Skeletal muscle satellite cell (primary cell): ENCODE data around the gene WNT2B.
"Not testable (repeated sequence)": the region's sequence is repeated elsewhere in the genome, so short reads cannot be mapped to it uniquely, and the experiment has no call there.

Experiments
- H3K27me3 ChIP-seq: 2 replicates; pipeline ENCODE4 v1.7.0; 2013; ENCODE audit warnings: low read length; ENCODE audit not compliant: control insufficient read depth, insufficient read depth
- H3K36me3 ChIP-seq: 2 replicates; pipeline ENCODE4 v1.7.0; 2013; ENCODE audit warnings: mild to moderate bottlenecking, control low read depth, low read length; ENCODE audit not compliant: insufficient read depth
- H3K4me1 ChIP-seq: 2 replicates; pipeline ENCODE4 v1.7.0; 2013; ENCODE audit warnings: low read length; ENCODE audit not compliant: control insufficient read depth, insufficient read depth
- H3K4me2 ChIP-seq: 2 replicates; pipeline ENCODE4 v1.7.0; 2013; ENCODE audit warnings: mild to moderate bottlenecking, low read length
- H3K4me3 ChIP-seq: 2 replicates; pipeline ENCODE4 v1.7.0; 2013; ENCODE audit warnings: low read length
- H3K9ac ChIP-seq: 2 replicates; pipeline ENCODE4 v1.7.0; 2013; ENCODE audit warnings: mild to moderate bottlenecking, low read depth, low read length, moderate library complexity
- H3K9me3 ChIP-seq: replicated peaks from 2 replicates; pipeline ENCODE4 v1.7.0; 2013; ENCODE audit warnings: mild to moderate bottlenecking, control low read depth, low read length

Gene WNT2B

DNA sequence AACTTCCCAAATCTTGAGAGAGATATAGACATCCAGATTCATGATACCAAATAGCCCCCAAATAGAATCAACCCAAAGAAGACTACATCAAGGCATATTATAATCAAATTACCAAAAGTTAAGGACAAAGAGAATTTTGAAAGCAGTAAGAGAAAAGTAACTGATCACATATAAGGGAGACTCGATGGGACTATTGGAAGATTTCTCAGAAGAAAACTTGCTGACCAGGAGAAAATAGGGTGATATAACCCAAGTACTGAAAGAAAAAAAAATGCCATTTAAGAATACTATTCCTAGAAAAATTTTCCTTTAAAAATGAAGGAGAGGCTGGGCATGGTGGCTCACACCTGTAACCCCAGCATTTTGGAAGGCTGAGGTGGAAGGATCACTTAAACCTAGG is 30.5 kb upstream of the WNT2B start:
- Histone ChIP-seq H3K27me3 (no peaks in the 10 kb centered on the region), H3K4me2 (no peak overlapping the region), H3K36me3 (no peaks in the 10 kb centered on the region), H3K4me1 (no peaks in the 10 kb centered on the region), H3K9ac (no peak overlapping the region), H3K4me3 (no peak overlapping the region), H3K9me3 (peaks cover 12% of the 10 kb centered on the region)

GRCh38 chr1:112486063-112486462 is 22.7 kb upstream of the WNT2B start:
- not testable (repeated sequence) for H3K9me3 ChIP-seq, H3K36me3 ChIP-seq, H3K4me3 ChIP-seq, H3K4me2 ChIP-seq, H3K9ac ChIP-seq, H3K4me1 ChIP-seq, H3K27me3 ChIP-seq

- H3K27me3 ChIP-seq, H3K4me2 ChIP-seq, H3K4me3 ChIP-seq, H3K36me3 ChIP-seq, H3K9me3 ChIP-seq, H3K9ac ChIP-seq, H3K4me1 ChIP-seq: not testable (repeated sequence)
Measured at GRCh38 chr1:112487686-112488085, 21.1 kb upstream of the WNT2B start.

- no peak overlapping the region for H3K9ac ChIP-seq
Measured at GRCh38 chr1:112488141-112488540, 20.6 kb upstream of the WNT2B start.

DNA sequence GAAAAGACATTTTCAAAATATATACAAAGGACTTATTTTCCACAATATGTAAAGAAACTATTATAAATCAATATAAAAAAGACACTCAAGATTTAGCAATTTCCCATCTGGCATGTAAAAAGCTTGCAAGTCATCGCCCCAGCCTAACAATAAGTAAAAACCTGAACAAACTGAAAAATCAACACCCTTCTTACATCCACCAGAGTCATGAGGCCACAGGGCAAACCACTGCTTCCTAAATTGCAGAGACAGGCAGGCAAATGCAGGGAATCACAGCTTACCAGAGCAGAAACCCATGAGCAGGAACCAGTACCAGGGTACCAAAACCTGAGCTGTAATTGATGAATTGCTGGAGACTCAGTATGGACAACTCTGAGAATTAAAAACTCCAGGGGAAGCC is 16.7 kb upstream of the WNT2B start:
- Histone ChIP-seq H3K27me3 (no peaks in the 10 kb centered on the region), H3K4me2 (no peak overlapping the region), H3K9me3 (no peaks in the 10 kb centered on the region), H3K4me1 (no peaks in the 10 kb centered on the region), H3K9ac (no peak overlapping the region), H3K4me3 (no peak overlapping the region), H3K36me3 (no peaks in the 10 kb centered on the region)

More at GRCh38 chr1:112488141-112488540, 20.6 kb upstream of the WNT2B start:
- Histone ChIP-seq H3K4me3 (no peak overlapping the region), H3K27me3 (no peaks in the 10 kb centered on the region), H3K4me1 (no peaks in the 10 kb centered on the region), H3K4me2 (no peak overlapping the region), H3K36me3 (no peaks in the 10 kb centered on the region), H3K9me3 (no peaks in the 10 kb centered on the region)

- no peak overlapping the region for H3K4me2 ChIP-seq
- H3K27me3 ChIP-seq = no peaks in the 10 kb centered on the region
- H3K4me3 ChIP-seq = no peak overlapping the region
- H3K4me1 ChIP-seq = no peaks in the 10 kb centered on the region
- H3K36me3 ChIP-seq = no peaks in the 10 kb centered on the region
- H3K9ac ChIP-seq = no peak overlapping the region
- no peaks in the 10 kb centered on the region for H3K9me3 ChIP-seq
Measured at GRCh38 chr1:112493351-112493750, 15.4 kb upstream of the WNT2B start.

DNA sequence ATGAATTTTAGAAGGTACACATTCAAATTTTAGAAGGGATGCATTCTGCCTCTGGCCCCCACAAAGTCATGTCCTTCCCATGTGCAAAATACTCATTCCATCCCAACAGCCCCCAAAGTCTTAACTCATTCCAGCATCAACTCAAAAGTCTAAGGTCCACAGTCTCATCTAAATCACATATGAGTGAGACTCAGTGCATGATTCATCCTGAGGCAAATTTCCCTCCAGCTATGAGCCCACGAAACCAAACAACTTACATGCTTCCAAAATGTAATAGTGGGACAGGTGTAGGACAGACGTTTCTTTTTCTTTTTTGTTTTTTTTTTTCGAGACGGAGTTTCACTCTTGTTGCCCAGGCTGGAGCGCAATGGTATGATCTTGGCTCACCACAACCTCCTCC is 12.5 kb upstream of the WNT2B start:
- H3K9me3 ChIP-seq = no peaks in the 10 kb centered on the region
- no peak overlapping the region for H3K9ac ChIP-seq
- H3K4me2 ChIP-seq = no peak overlapping the region
- H3K4me1 ChIP-seq = no peaks in the 10 kb centered on the region
- no peak overlapping the region for H3K4me3 ChIP-seq
- H3K36me3 ChIP-seq = no peaks in the 10 kb centered on the region
- H3K27me3 ChIP-seq = no peaks in the 10 kb centered on the region

GRCh38 chr1:112501810-112502641 is 6.7 kb upstream of the WNT2B start:
- H3K4me2 ChIP-seq = peak overlapping the region; percentile 96
- H3K4me3 ChIP-seq = peak overlapping the region; percentile 71
- no peaks in the 10 kb centered on the region for H3K36me3 ChIP-seq
- H3K27me3 ChIP-seq = peaks cover 15% of the 10 kb centered on the region
- peaks cover 16% of the 10 kb centered on the region for H3K4me1 ChIP-seq
- H3K9me3 ChIP-seq = no peaks in the 10 kb centered on the region
- peak overlapping the region; percentile 79 for H3K9ac ChIP-seq

GRCh38 chr1:112502826-112503225 is 5.9 kb upstream of the WNT2B start:
- Histone ChIP-seq H3K36me3 (no peaks in the 10 kb centered on the region), H3K9ac (peak overlapping the region; percentile 79), H3K9me3 (no peaks in the 10 kb centered on the region), H3K4me2 (peak overlapping the region; percentile 96), H3K4me3 (no peak overlapping the region), H3K4me1 (peaks cover 18% of the 10 kb centered on the region), H3K27me3 (peaks cover 18% of the 10 kb centered on the region)

DNA sequence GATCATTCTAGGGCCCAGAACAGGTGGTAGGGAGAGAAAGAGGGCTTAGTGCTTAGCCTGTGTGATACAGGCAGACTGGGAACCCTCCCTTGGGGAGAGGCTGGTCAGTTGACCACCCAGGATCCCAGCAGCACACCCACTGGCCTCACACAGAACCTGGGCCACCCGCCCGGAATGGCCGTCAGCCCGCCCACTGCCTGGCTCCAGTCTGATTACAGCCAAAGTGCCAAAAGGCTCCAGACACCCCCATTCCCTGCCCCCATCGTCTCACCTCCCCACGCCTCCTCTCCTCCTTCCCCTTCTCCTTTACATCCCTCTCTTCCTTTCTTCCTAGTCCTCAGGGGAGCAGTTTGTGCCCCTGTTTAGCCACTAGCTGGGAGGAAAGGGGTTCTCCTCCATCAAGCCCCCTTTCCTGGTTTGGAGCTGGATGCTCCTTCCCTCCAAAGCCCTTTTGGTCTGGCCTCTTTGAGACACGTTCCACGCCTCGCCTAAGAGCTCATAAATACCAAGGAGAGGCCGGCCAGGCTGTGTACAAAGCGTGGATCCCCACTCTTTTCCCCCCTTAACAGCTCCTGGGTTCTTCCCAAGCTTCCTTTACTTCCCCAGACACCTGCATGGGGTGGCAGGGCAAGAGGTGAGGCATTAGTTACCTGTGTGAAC is 4.6 kb upstream of the WNT2B start:
- Histone ChIP-seq H3K9me3 (no peaks in the 10 kb centered on the region), H3K36me3 (no peaks in the 10 kb centered on the region), H3K4me3 (no peak overlapping the region), H3K27me3 (peaks cover 31% of the 10 kb centered on the region), H3K4me1 (peaks cover 30% of the 10 kb centered on the region), H3K9ac (no peak overlapping the region), H3K4me2 (no peak overlapping the region)

GRCh38 chr1:112504661-112505399 is 3.9 kb upstream of the WNT2B start:
- no peak overlapping the region for H3K9ac ChIP-seq

More at GRCh38 chr1:112504661-112505399, 3.9 kb upstream of the WNT2B start:
- Histone ChIP-seq H3K4me2 (no peak overlapping the region), H3K4me1 (peaks cover 30% of the 10 kb centered on the region), H3K27me3 (peaks cover 37% of the 10 kb centered on the region), H3K4me3 (no peak overlapping the region), H3K9me3 (no peaks in the 10 kb centered on the region), H3K36me3 (no peaks in the 10 kb centered on the region)
